Endodermal cell (in vitro differentiated cells): ENCODE data around the gene IKBKG. TPM values are rescaled to one million over a fixed set of nuclear protein-coding genes. Genes with fewer than 3 reads are reported as not detected.

ENCODE experiments used
- DNase-seq: peaks from one replicate; pipeline ENCODE4 v3.0.0-alpha.2; 2017
- H3K27ac ChIP-seq: 2 replicates; pipeline ENCODE4 v1.5.1; 2013; ENCODE audit warnings: mild to moderate bottlenecking, low read depth, low read length, moderate library complexity
- H3K27me3 ChIP-seq: 2 replicates; pipeline ENCODE4 v1.6.1; 2013; ENCODE audit warnings: mild to moderate bottlenecking, low read length, moderate library complexity; ENCODE audit not compliant: insufficient read depth, control insufficient read depth, poor library complexity, severe bottlenecking
- H3K36me3 ChIP-seq: 2 replicates; pipeline ENCODE4 v1.7.0; 2013; ENCODE audit warnings: mild to moderate bottlenecking, low read length, moderate library complexity; ENCODE audit not compliant: control insufficient read depth, insufficient read depth
- H3K4me1 ChIP-seq: one replicate; pipeline ENCODE4 v1.7.0; 2013; ENCODE audit warnings: low read length; ENCODE audit not compliant: control insufficient read depth, insufficient read depth
- H3K4me3 ChIP-seq: 2 replicates; pipeline ENCODE4 v1.5.1; 2013; ENCODE audit warnings: mild to moderate bottlenecking, low read length, moderate library complexity
- H3K9ac ChIP-seq: 2 replicates; pipeline ENCODE4 v1.6.1; 2013; ENCODE audit warnings: mild to moderate bottlenecking, low read length, moderate library complexity; ENCODE audit not compliant: poor library complexity, severe bottlenecking; ENCODE audit errors: extremely low read depth
- H3K9me3 ChIP-seq: 2 replicates; pipeline ENCODE4 v1.6.1; 2013; ENCODE audit warnings: mild to moderate bottlenecking, low read length, moderate library complexity; ENCODE audit not compliant: control insufficient read depth
- H3K27ac Mint-ChIP-seq: 2 replicates; pipeline ENCODE4 v1.8.0; 2020; ENCODE audit warnings: mixed read lengths
- H3K27me3 Mint-ChIP-seq: 2 replicates; pipeline ENCODE4 v1.8.0; 2021; ENCODE audit warnings: mild to moderate bottlenecking, mixed read lengths; ENCODE audit not compliant: insufficient read depth
- H3K36me3 Mint-ChIP-seq: 2 replicates; pipeline ENCODE4 v1.8.0; 2020; ENCODE audit warnings: low read depth, mixed read lengths
- H3K4me1 Mint-ChIP-seq: 2 replicates; pipeline ENCODE4 v1.8.0; 2020; ENCODE audit warnings: mixed read lengths
- H3K4me3 Mint-ChIP-seq: 2 replicates; pipeline ENCODE4 v1.8.0; 2020; ENCODE audit warnings: mild to moderate bottlenecking, moderate library complexity, mixed read lengths
- H3K9me3 Mint-ChIP-seq: 2 replicates; pipeline ENCODE4 v1.8.0; 2020; ENCODE audit warnings: mild to moderate bottlenecking, mixed read lengths
- WGBS, 2 experiments: methylation state at CpG; one replicate each; pipeline versions ENCODE4 v1.1.5 to v1.1.7; 2013; ENCODE audit warnings: missing lambda C conversion rate in 2 of 2, mixed read lengths in 1 of 2; ENCODE audit not compliant: insufficient coverage in 1 of 2, insufficient read length in 1 of 2; 5-methylcytosine and 5-hydroxymethylcytosine counted together
- total RNA-seq, 2 donors: library from RNA; stranded (reverse); fragmentation: NEBNext Ultra II Directional in 1 of 2; extraction: Animal tissue kit (Norgen Biotek cat#: 25700) in 1 of 2; gene quantifications; 2 replicates in 1 of 2; 3 replicates in 1 of 2; pipeline ENCODE4 v1.2.1, GENCODE V29; 2021
- TF ChIP-seq, protein P1 (sequence below): fragments of 200-600 bp; sonication (generic); conservative IDR thresholded peaks from 2 replicates; pipeline ENCODE4 v1.5.0; 2021; ENCODE audit warnings: antibody characterized with exemption, mild to moderate bottlenecking

IKBKG gene
- total RNA-seq, 2 donors from 2014 or later = 19.8 to 20.3 TPM

DNA sequence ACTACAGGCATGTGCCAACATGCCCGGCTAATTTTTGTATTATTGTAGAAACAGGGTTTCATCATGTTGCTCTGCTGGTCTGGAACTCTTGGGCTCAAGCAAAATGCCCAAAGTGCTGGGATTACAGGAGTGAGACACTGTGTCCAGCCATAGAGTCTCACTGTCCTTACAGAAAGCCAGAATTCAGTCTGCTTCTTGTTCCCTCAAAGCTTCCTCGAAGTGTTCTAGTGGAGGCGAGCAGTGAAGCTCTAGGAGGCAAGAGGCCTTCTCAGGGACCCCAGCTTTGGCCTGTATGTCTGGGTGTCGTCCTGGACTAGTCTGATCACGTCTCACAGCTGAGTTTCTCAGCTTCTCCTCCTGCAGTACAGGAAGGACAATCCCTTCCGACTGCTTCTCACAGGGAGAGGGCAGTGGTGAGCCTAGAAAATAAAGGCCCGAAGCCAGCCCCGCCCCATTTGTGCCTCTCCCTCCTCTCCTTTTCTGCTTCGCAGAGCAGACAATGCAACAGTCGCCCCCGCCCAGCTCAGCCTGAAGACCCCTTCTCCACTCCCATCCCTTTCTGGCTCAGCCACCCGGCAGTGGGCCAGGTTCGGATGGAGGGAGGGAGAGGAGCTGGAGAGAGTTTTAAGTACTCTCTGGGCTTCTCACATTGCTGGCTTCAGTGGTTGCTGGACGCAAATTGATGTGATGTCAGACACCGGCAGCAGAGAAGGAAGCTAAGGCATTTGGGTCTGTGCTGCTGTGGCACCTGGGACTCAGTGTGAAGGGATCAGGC, 20.3 kb upstream of the IKBKG start:
- H3K36me3 ChIP-seq = no peaks in the 10 kb centered on the region
- Mint-ChIP-seq H3K36me3 (peaks cover 8% of the 10 kb centered on the region), H3K4me1 (peaks cover 2% of the 10 kb centered on the region), H3K27ac (peak overlapping the region; percentile 80), H3K27me3 (peaks cover 14% of the 10 kb centered on the region), H3K4me3 (peak overlapping the region; percentile 46), H3K9me3 (peaks cover 59% of the 10 kb centered on the region)
- H3K9ac ChIP-seq = peak overlapping the region; percentile 27
- no peaks in the 10 kb centered on the region for H3K27me3 ChIP-seq
- 20% methylated on average over 10 of the region's 15 CpGs; no CpG with 5 or more reads in 1 of the 2 experiments for WGBS, 2 experiments
- H3K27ac ChIP-seq = no peak overlapping the region
- H3K9me3 ChIP-seq = no peaks in the 10 kb centered on the region
- H3K4me1 ChIP-seq = no peaks in the 10 kb centered on the region
- TF ChIP-seq, protein P1, sequence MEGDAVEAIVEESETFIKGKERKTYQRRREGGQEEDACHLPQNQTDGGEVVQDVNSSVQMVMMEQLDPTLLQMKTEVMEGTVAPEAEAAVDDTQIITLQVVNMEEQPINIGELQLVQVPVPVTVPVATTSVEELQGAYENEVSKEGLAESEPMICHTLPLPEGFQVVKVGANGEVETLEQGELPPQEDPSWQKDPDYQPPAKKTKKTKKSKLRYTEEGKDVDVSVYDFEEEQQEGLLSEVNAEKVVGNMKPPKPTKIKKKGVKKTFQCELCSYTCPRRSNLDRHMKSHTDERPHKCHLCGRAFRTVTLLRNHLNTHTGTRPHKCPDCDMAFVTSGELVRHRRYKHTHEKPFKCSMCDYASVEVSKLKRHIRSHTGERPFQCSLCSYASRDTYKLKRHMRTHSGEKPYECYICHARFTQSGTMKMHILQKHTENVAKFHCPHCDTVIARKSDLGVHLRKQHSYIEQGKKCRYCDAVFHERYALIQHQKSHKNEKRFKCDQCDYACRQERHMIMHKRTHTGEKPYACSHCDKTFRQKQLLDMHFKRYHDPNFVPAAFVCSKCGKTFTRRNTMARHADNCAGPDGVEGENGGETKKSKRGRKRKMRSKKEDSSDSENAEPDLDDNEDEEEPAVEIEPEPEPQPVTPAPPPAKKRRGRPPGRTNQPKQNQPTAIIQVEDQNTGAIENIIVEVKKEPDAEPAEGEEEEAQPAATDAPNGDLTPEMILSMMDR = peak; percentile 65
- peak; percentile 88 for DNase-seq
- no peak overlapping the region for H3K4me3 ChIP-seq

DNA sequence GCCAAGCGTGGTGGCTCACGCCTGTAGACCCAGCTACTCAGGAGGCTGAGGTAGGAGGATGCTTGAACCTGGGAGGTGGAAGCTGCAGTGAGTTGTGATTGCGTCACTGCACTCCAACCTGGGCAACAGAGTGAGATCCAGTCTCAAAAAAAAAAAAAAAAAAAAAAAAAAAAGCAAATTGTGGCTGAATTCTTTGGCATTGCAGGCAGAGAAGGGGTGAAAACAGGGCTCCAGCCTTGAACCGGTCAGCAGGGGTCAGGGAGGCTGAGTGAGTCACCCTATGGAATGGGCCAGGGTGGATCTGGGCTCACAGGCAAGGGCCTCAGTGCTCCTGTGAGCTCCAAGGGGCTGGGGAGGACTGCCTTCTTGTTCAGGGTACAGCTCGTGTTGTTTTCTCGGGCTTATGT, 18.2 kb upstream of the IKBKG start:
- H3K36me3 ChIP-seq = peaks cover 12% of the 10 kb centered on the region
- no peaks in the 10 kb centered on the region for H3K9me3 ChIP-seq
- peaks cover 2% of the 10 kb centered on the region for H3K4me1 Mint-ChIP-seq
- WGBS, 2 experiments = 93% methylated on average over 5 of the region's 6 CpGs; no CpG with 5 or more reads in 1 of the 2 experiments
- peaks cover 10% of the 10 kb centered on the region for H3K27me3 Mint-ChIP-seq
- no peaks in the 10 kb centered on the region for H3K4me1 ChIP-seq
- no peak for DNase-seq
- H3K4me3 ChIP-seq = no peak overlapping the region
- H3K4me3 Mint-ChIP-seq = no peak overlapping the region
- no peak overlapping the region for H3K27ac ChIP-seq
- H3K36me3 Mint-ChIP-seq = peaks cover 16% of the 10 kb centered on the region
- H3K27ac Mint-ChIP-seq = no peak overlapping the region
- no peaks in the 10 kb centered on the region for H3K27me3 ChIP-seq
- H3K9me3 Mint-ChIP-seq = peaks cover 65% of the 10 kb centered on the region
- H3K9ac ChIP-seq = no peak overlapping the region
- TF ChIP-seq, protein P1 = no peak

DNA sequence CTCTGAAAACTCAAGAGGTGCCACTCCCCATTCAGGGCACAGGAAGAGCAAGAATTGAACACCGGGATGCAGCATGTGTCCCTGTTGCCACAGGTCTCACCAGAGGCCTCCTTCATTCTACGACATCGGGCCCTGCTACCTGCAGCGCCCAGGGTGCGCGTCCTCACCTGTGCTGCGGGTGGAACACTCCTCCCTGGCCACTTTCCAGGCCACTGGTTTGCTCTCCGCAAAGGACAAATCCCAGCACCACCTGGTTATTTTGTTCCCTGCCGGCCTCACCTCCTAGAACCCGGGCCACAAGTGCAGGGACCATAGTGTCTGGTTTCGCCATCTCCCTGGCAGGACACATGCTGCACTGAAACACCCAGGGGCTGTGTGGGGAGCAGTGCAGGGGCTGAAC, 17.1 kb upstream of the IKBKG start:
- peaks cover 6% of the 10 kb centered on the region for H3K27me3 Mint-ChIP-seq

More for the DNA sequence above, 17.1 kb upstream of the IKBKG start:
- Histone ChIP-seq H3K27ac (no peak overlapping the region), H3K9me3 (no peaks in the 10 kb centered on the region), H3K4me3 (no peak overlapping the region), H3K27me3 (no peaks in the 10 kb centered on the region), H3K9ac (no peak overlapping the region), H3K36me3 (peaks cover 15% of the 10 kb centered on the region), H3K4me1 (no peaks in the 10 kb centered on the region)
- Mint-ChIP-seq H3K9me3 (peaks cover 69% of the 10 kb centered on the region), H3K36me3 (peaks cover 19% of the 10 kb centered on the region), H3K27ac (no peak overlapping the region), H3K4me1 (peaks cover 2% of the 10 kb centered on the region), H3K4me3 (no peak overlapping the region)
- TF ChIP-seq, protein P1 = no peak
- DNase-seq = no peak
- 97% methylated on average over 11 of the region's 11 CpGs; no CpG with 5 or more reads in 1 of the 2 experiments for WGBS, 2 experiments
